GM12891 (cell line): Measurements from ENCODE around the gene NCCRP1.

ENCODE experiments used
- DNase-seq: peaks from one replicate; pipeline ENCODE4 v3.0.0; 2011; ENCODE audit warnings: low spot score; ENCODE audit not compliant: insufficient read length
- FAIRE-seq: peaks from 2 replicates; lab custom pipeline; 2011; peaks lifted over from hg19 to GRCh38; lab: Jason Lieb, UNC
- PAX5 ChIP-seq: IDR thresholded peaks from 2 replicates; pipeline ENCODE4 v1.6.1; 2011; ENCODE audit warnings: low read length, moderate library complexity, mild to moderate bottlenecking; ENCODE audit not compliant: insufficient read depth, severe bottlenecking
- POLR2A ChIP-seq: IDR thresholded peaks from 2 replicates; pipeline ENCODE4 v1.6.1; 2011; ENCODE audit warnings: low read depth, low read length, control low read depth
- POLR2AphosphoS5 ChIP-seq: IDR thresholded peaks from 2 replicates; pipeline ENCODE4 v1.6.1; 2011; ENCODE audit warnings: low read depth, low read length, control low read depth
- POU2F2 ChIP-seq: IDR thresholded peaks from 2 replicates; pipeline ENCODE4 v1.6.1; 2011; ENCODE audit warnings: low read depth, mild to moderate bottlenecking, control low read depth, low read length, moderate library complexity
- SPI1 ChIP-seq: IDR thresholded peaks from 2 replicates; pipeline ENCODE4 v1.6.1; 2011; ENCODE audit warnings: low read depth, low read length, control low read depth
- TAF1 ChIP-seq: IDR thresholded peaks from 2 replicates; pipeline ENCODE4 v1.6.1; 2011; ENCODE audit warnings: low read depth, low read length, control low read depth

Gene NCCRP1

GRCh38 chr19:39155114-39155700 lies 41.6 kb upstream of the NCCRP1 start:
- TF ChIP-seq SPI1 (no peak), PAX5 (no peak), TAF1 (no peak), POLR2A (no peak), POU2F2 (no peak)
- FAIRE-seq = no peak
- no peak for DNase-seq

GRCh38 chr19:39155741-39156140 lies 41.0 kb upstream of the NCCRP1 start:
- DNase-seq (no peak), FAIRE-seq (no peak)
- TF ChIP-seq POLR2A = no peak
- no peak for TF ChIP-seq TAF1
- no peak for TF ChIP-seq POLR2AphosphoS5
- TF ChIP-seq PAX5 = no peak
- no peak for TF ChIP-seq SPI1
- TF ChIP-seq POU2F2 = no peak

- no peak for DNase-seq
- FAIRE-seq = no peak
- no peak for TF ChIP-seq POLR2AphosphoS5
- TF ChIP-seq POLR2A = no peak
- no peak for TF ChIP-seq TAF1
- no peak for TF ChIP-seq POU2F2
- TF ChIP-seq PAX5 = no peak
- no peak for TF ChIP-seq SPI1
Measured at GRCh38 chr19:39156326-39157230, 40.2 kb upstream of the NCCRP1 start.

- no peak for FAIRE-seq
- no peak for TF ChIP-seq POLR2A
- no peak for DNase-seq
Measured at GRCh38 chr19:39157275-39157996, 39.3 kb upstream of the NCCRP1 start.

- FAIRE-seq = peak; percentile 76
- no peak for DNase-seq
- no peak for TF ChIP-seq PAX5
- no peak for TF ChIP-seq SPI1
- 0 out of 2 replicates have a peak, but pooled peaks have one; percentile 40 for TF ChIP-seq POLR2AphosphoS5
Measured at GRCh38 chr19:39157997-39158389, 38.8 kb upstream of the NCCRP1 start.

- FAIRE-seq (no peak), DNase-seq (no peak)
- TF ChIP-seq POU2F2 = no peak
- no peak for TF ChIP-seq POLR2AphosphoS5
- TF ChIP-seq POLR2A = no peak
- no peak for TF ChIP-seq TAF1
- no peak for TF ChIP-seq SPI1
- TF ChIP-seq PAX5 = no peak
Measured at GRCh38 chr19:39158646-39159260, 38.0 kb upstream of the NCCRP1 start.

- peak; percentile 31 for FAIRE-seq
- no peak for DNase-seq
- TF ChIP-seq POLR2A = no peak
- TF ChIP-seq PAX5 = no peak
- TF ChIP-seq POU2F2 = no peak
- TF ChIP-seq TAF1 = no peak
- no peak for TF ChIP-seq SPI1
- no peak for TF ChIP-seq POLR2AphosphoS5
Measured at GRCh38 chr19:39160523-39160861, 36.3 kb upstream of the NCCRP1 start.

- no peak for DNase-seq
- no peak for FAIRE-seq
Measured at GRCh38 chr19:39160889-39161672, 35.7 kb upstream of the NCCRP1 start.

More at GRCh38 chr19:39160889-39161672, 35.7 kb upstream of the NCCRP1 start:
- TF ChIP-seq TAF1 (no peak), POLR2A (no peak), PAX5 (no peak), POU2F2 (no peak), SPI1 (no peak), POLR2AphosphoS5 (no peak)
